HepG2 (cell line): ENCODE measurements around the gene ARL2. TPM values are rescaled to one million over a fixed set of nuclear protein-coding genes. Genes with fewer than 3 reads are reported as not detected.

Source experiments
- CSRNP2 ChIP-seq: sonication (generic); formaldehyde crosslinking; conservative IDR thresholded peaks from 2 replicates; pipeline ENCODE4 v1.8.0; 2022; ENCODE audit warnings: low read depth, missing genetic modification reagents
- ETS1 ChIP-seq: sonication (generic); formaldehyde crosslinking; IDR thresholded peaks from 2 replicates; pipeline ENCODE4 v1.4.0; 2020; ENCODE audit warnings: missing genetic modification reagents
- FOSL2 ChIP-seq: sonication (generic); formaldehyde crosslinking; IDR thresholded peaks from 2 replicates; pipeline ENCODE4 v1.4.0; 2020; ENCODE audit warnings: missing genetic modification reagents
- FOXO4 ChIP-seq: sonication (generic); formaldehyde crosslinking; conservative IDR thresholded peaks from 2 replicates; pipeline ENCODE4 v1.8.1; 2023; ENCODE audit warnings: missing genetic modification reagents
- GZF1 ChIP-seq: sonication (generic); formaldehyde crosslinking; IDR thresholded peaks from 2 replicates; pipeline ENCODE4 v1.5.1; 2020; ENCODE audit warnings: mild to moderate bottlenecking, missing genetic modification reagents
- KLF6 ChIP-seq: IDR thresholded peaks from 2 replicates; pipeline ENCODE4 v1.8.0; 2016; ENCODE audit warnings: missing biosample characterization, missing genetic modification reagents
- MAFK ChIP-seq, 2 experiments: IDR thresholded peaks in 1 of 2; conservative IDR thresholded peaks in 1 of 2; 2 replicates each; pipeline ENCODE4 v1.6.1; 2011; ENCODE audit warnings: improper control_type of control experiment in 2 of 2, low read length in 2 of 2
- NCOA1 ChIP-seq: sonication (generic); formaldehyde crosslinking; IDR thresholded peaks from 2 replicates; pipeline ENCODE4 v1.9.0; 2021; ENCODE audit warnings: missing genetic modification reagents
- NFIB ChIP-seq: sonication (generic); formaldehyde crosslinking; IDR thresholded peaks from 2 replicates; pipeline ENCODE4 v1.9.0; 2021; ENCODE audit warnings: missing genetic modification reagents, mild to moderate bottlenecking, borderline replicate concordance
- PHF21A ChIP-seq: sonication (generic); formaldehyde crosslinking; IDR thresholded peaks from 2 replicates; pipeline ENCODE4 v1.5.0; 2020; ENCODE audit warnings: mild to moderate bottlenecking, missing genetic modification reagents
- PHF8 ChIP-seq: sonication (generic); formaldehyde crosslinking; IDR thresholded peaks from 2 replicates; pipeline ENCODE4 v1.5.0; 2020; ENCODE audit warnings: missing genetic modification reagents
- RARA ChIP-seq: IDR thresholded peaks from 2 replicates; pipeline ENCODE4 v1.6.1; 2016; ENCODE audit warnings: missing genetic modification reagents, missing compliant biosample characterization
- SETDB1 ChIP-seq: sonication (generic); formaldehyde crosslinking; IDR thresholded peaks from 2 replicates; pipeline ENCODE4 v1.5.1; 2020; ENCODE audit warnings: missing genetic modification reagents, mild to moderate bottlenecking, borderline replicate concordance
- XRCC5 ChIP-seq: fragments of 200-400 bp; formaldehyde crosslinking; optimal IDR thresholded peaks from 2 replicates; pipeline ENCODE3; 2017; ENCODE audit warnings: mild to moderate bottlenecking, low read length
- ZBTB33 ChIP-seq: sonication (generic); formaldehyde crosslinking; IDR thresholded peaks from 2 replicates; pipeline ENCODE4 v1.4.0; 2020; ENCODE audit warnings: missing genetic modification reagents
- ZBTB49 ChIP-seq: sonication (generic); formaldehyde crosslinking; IDR thresholded peaks from 2 replicates; pipeline ENCODE4 v1.4.0; 2020; ENCODE audit warnings: missing genetic modification reagents, borderline replicate concordance
- ZNF230 ChIP-seq: sonication (generic); formaldehyde crosslinking; IDR thresholded peaks from 2 replicates; pipeline ENCODE4 v1.4.0; 2020; ENCODE audit warnings: mild to moderate bottlenecking, missing genetic modification reagents
- ZNF234 ChIP-seq: sonication (generic); formaldehyde crosslinking; conservative IDR thresholded peaks from 2 replicates; pipeline ENCODE4 v1.5.1; 2020; ENCODE audit warnings: mild to moderate bottlenecking, missing genetic modification reagents
- ZNF296 ChIP-seq: sonication (generic); formaldehyde crosslinking; conservative IDR thresholded peaks from 2 replicates; pipeline ENCODE4 v1.5.0; 2020; ENCODE audit warnings: mild to moderate bottlenecking, missing genetic modification reagents
- ZNF691 ChIP-seq: sonication (generic); formaldehyde crosslinking; IDR thresholded peaks from 2 replicates; pipeline ENCODE4 v1.4.0; 2020; ENCODE audit warnings: missing genetic modification reagents, low read depth, mild to moderate bottlenecking, borderline replicate concordance
- polyA plus RNA-seq, 8 experiments: library from polyadenylated mRNA; depleted of rRNA in 3 of 8; stranded (reverse) in 7 of 8; unstranded in 1 of 8; fragments of >200 nt; fragmentation: Illumina TruSeq in 4 of 8; extraction: Trizol in 4 of 8; gene quantifications; 2 replicates each; pipeline versions ENCODE4 v1.2.1 to v1.2.3, GENCODE V29; 2011 to 2016; ENCODE audit warnings: low read depth in 4 of 8, missing spikeins in 1 of 8, mixed read lengths in 1 of 8; ENCODE audit not compliant: insufficient read depth in 1 of 8
- total RNA-seq, 5 experiments: library from RNA; depleted of rRNA; stranded (reverse); fragments of >200 nt; fragmentation: Illumina TruSeq; extraction: Trizol; gene quantifications; 2 replicates each; pipeline ENCODE4 v1.2.3, GENCODE V29; 2016; ENCODE audit warnings: low read depth in 1 of 5

The ARL2 gene
- total and polyA plus RNA-seq, 2 of the 13 experiments (the other 11 are each of a cell fraction or from before 2014, with no cell fraction given) = 82.9 to 84.4 TPM

GRCh38 chr11:65016705-65017104, 2.7 kb downstream of the ARL2 start (continued):
- TF ChIP-seq ZNF230 (CRISPR knock-in tag) (no peak), FOXO4 (CRISPR knock-in tag) (no peak), SETDB1 (CRISPR knock-in tag) (no peak), FOSL2 (CRISPR knock-in tag) (no peak), ZNF691 (no peak), ZBTB49 (no peak), GZF1 (CRISPR knock-in tag) (no peak), ZBTB33 (0 out of 2 replicates have a peak, but pooled peaks have one; percentile 43), PHF8 (CRISPR knock-in tag) (no peak), ZNF296 (no peak), RARA (CRISPR knock-in tag) (no peak), MAFK (conservative IDR thresholded peaks at IDR 0.05 in 1 of 2, IDR thresholded peaks at IDR 0.05 in 1 of 2; ENCODE audit: low read length in 2 of 2) (no peak), PHF21A (CRISPR knock-in tag) (no peak), ETS1 (CRISPR knock-in tag) (no peak), NCOA1 (CRISPR knock-in tag) (no peak), XRCC5 (peak; percentile 24), NFIB (CRISPR knock-in tag) (no peak), ZNF234 (CRISPR knock-in tag) (no peak), CSRNP2 (CRISPR knock-in tag) (no peak), KLF6 (CRISPR knock-in tag) (no peak)
